Mesodermal cell (in vitro differentiated cells): ENCODE data around the gene CLDN7.
A peak's percentile ranks its signal among the peaks of the same experiment; 100 is the strongest.

ENCODE experiments used
- H3K27ac ChIP-seq: 2 replicates; pipeline ENCODE4 v1.7.0; 2013; ENCODE audit warnings: mild to moderate bottlenecking, low read depth, low read length, moderate library complexity; ENCODE audit not compliant: severe bottlenecking
- H3K36me3 ChIP-seq: 2 replicates; pipeline ENCODE4 v1.7.1; 2013; ENCODE audit warnings: mild to moderate bottlenecking, low read length, moderate library complexity; ENCODE audit not compliant: control insufficient read depth, insufficient read depth
- H3K4me1 ChIP-seq: one replicate; pipeline ENCODE4 v1.7.1; 2013; ENCODE audit warnings: mild to moderate bottlenecking, low read length; ENCODE audit not compliant: insufficient read depth, control insufficient read depth, poor library complexity, severe bottlenecking
- H3K4me3 ChIP-seq: 2 replicates; pipeline ENCODE4 v1.7.0; 2013; ENCODE audit warnings: low read length, control low read depth, mild to moderate bottlenecking; ENCODE audit not compliant: insufficient read depth, poor library complexity, severe bottlenecking; ENCODE audit errors: extremely low read depth
- H3K9me3 ChIP-seq: 2 replicates; pipeline ENCODE4 v1.7.1; 2013; ENCODE audit warnings: mild to moderate bottlenecking, low read length, moderate library complexity; ENCODE audit not compliant: control insufficient read depth
- WGBS, 2 experiments: methylation state at CpG; one replicate each; pipeline ENCODE4 v1.1.5; 2013; ENCODE audit warnings: missing lambda C conversion rate in 2 of 2; ENCODE audit not compliant: insufficient coverage in 2 of 2; 5-methylcytosine and 5-hydroxymethylcytosine counted together

The CLDN7 gene

GRCh38 chr17:7295230-7296180 is 33.2 kb upstream of the CLDN7 start:
- Histone ChIP-seq H3K36me3 (no peaks in the 10 kb centered on the region), H3K4me3 (no peak overlapping the region), H3K27ac (no peak overlapping the region), H3K9me3 (no peaks in the 10 kb centered on the region), H3K4me1 (no peaks in the 10 kb centered on the region)
- 66 to 84% methylated on average over 36 to 38 of the region's 42 CpGs for WGBS, 2 experiments

- WGBS, 2 experiments, result 3 to 7% methylated on average over 17 to 29 of the region's 57 CpGs
- Histone ChIP-seq H3K9me3 (no peaks in the 10 kb centered on the region), H3K27ac (no peak within 1 kb of the TSS), H3K4me3 (peak within 1 kb of the TSS; percentile 33), H3K36me3 (no peaks in the 10 kb centered on the region), H3K4me1 (no peaks in the 10 kb centered on the region)
These were observed 32.4 kb upstream of the CLDN7 start, which contains the start of gene YBX2 for GRCh38 chr17:7294614-7295153. Gene YBX2, minus strand, starts transcription at chr17:7294639. Its CDS starts 139 bp downstream, at chr17:7294500.

- peak overlapping the region; percentile 33 for H3K4me3 ChIP-seq
- no peak overlapping the region for H3K27ac ChIP-seq
- no peaks in the 10 kb centered on the region for H3K9me3 ChIP-seq
- 3 to 4% methylated on average over 41 to 61 of the region's 75 CpGs for WGBS, 2 experiments
- no peaks in the 10 kb centered on the region for H3K36me3 ChIP-seq
- no peaks in the 10 kb centered on the region for H3K4me1 ChIP-seq
These were observed 31.7 kb upstream of the CLDN7 start for GRCh38 chr17:7293816-7294613.

- Histone ChIP-seq H3K9me3 (no peaks in the 10 kb centered on the region), H3K4me1 (no peaks in the 10 kb centered on the region)
- WGBS, 2 experiments, result 96% methylated on average over 6 to 8 of the region's 11 CpGs
These were observed 30.9 kb upstream of the CLDN7 start for GRCh38 chr17:7293159-7293558.

GRCh38 chr17:7292729-7293128 is 30.5 kb upstream of the CLDN7 start:
- Histone ChIP-seq H3K9me3 (no peaks in the 10 kb centered on the region), H3K36me3 (no peaks in the 10 kb centered on the region), H3K27ac (no peak overlapping the region), H3K4me3 (no peak overlapping the region), H3K4me1 (no peaks in the 10 kb centered on the region)
- WGBS, 2 experiments, result 50 to 66% methylated on average over 2 to 3 of the region's 6 CpGs

More at GRCh38 chr17:7293159-7293558, 30.9 kb upstream of the CLDN7 start:
- Histone ChIP-seq H3K27ac (no peak overlapping the region), H3K4me3 (no peak overlapping the region), H3K36me3 (no peaks in the 10 kb centered on the region)

- no peak overlapping the region for H3K4me3 ChIP-seq
- no peaks in the 10 kb centered on the region for H3K36me3 ChIP-seq
- no peaks in the 10 kb centered on the region for H3K9me3 ChIP-seq
- WGBS, 2 experiments, result 100% methylated on average over 1 of the region's 2 CpGs; no CpG with 5 or more reads in 1 of the 2 experiments
- no peaks in the 10 kb centered on the region for H3K4me1 ChIP-seq
- H3K27ac ChIP-seq, result no peak overlapping the region
These were observed 29.9 kb upstream of the CLDN7 start for GRCh38 chr17:7292194-7292593.

GRCh38 chr17:7290685-7291084 is 28.4 kb upstream of the CLDN7 start:
- 92 to 93% methylated on average over 9 to 11 of the region's 11 CpGs for WGBS, 2 experiments
- no peaks in the 10 kb centered on the region for H3K4me1 ChIP-seq
- H3K4me3 ChIP-seq, result no peak overlapping the region
- no peak overlapping the region for H3K27ac ChIP-seq
- H3K36me3 ChIP-seq, result no peaks in the 10 kb centered on the region
- H3K9me3 ChIP-seq, result no peaks in the 10 kb centered on the region

GRCh38 chr17:7290166-7290565 is 27.9 kb upstream of the CLDN7 start:
- WGBS, 2 experiments, result 93 to 98% methylated on average over 9 to 18 of the region's 19 CpGs
- Histone ChIP-seq H3K27ac (no peak overlapping the region), H3K4me1 (no peaks in the 10 kb centered on the region), H3K4me3 (no peak overlapping the region), H3K36me3 (no peaks in the 10 kb centered on the region), H3K9me3 (no peaks in the 10 kb centered on the region)

- Histone ChIP-seq H3K27ac (no peak overlapping the region), H3K36me3 (no peaks in the 10 kb centered on the region), H3K9me3 (no peaks in the 10 kb centered on the region), H3K4me1 (no peaks in the 10 kb centered on the region), H3K4me3 (no peak overlapping the region)
- 88 to 90% methylated on average over 9 to 14 of the region's 18 CpGs for WGBS, 2 experiments
These were observed 27.2 kb upstream of the CLDN7 start for GRCh38 chr17:7289256-7290032.

- Histone ChIP-seq H3K4me1 (peaks cover 3% of the 10 kb centered on the region), H3K9me3 (no peaks in the 10 kb centered on the region), H3K36me3 (no peaks in the 10 kb centered on the region), H3K27ac (no peak overlapping the region), H3K4me3 (no peak overlapping the region)
- WGBS, 2 experiments, result 94 to 96% methylated on average over 10 of the region's 12 CpGs
These were observed 23.4 kb upstream of the CLDN7 start for GRCh38 chr17:7285679-7286078.
